Measurements from ENCODE around the gene RAB8A. TPM values are rescaled to one million over a fixed set of nuclear protein-coding genes. Genes with fewer than 3 reads are reported as not detected.
A peak's percentile ranks its signal among the peaks of the same experiment; 100 is the strongest.
"Not testable (repeated sequence)": the region's sequence is repeated elsewhere in the genome, so short reads cannot be mapped to it uniquely, and the experiment has no call there.

The RAB8A gene
- total RNA-seq, 1 experiment from 2014 or later = 74.0 TPM

DNA sequence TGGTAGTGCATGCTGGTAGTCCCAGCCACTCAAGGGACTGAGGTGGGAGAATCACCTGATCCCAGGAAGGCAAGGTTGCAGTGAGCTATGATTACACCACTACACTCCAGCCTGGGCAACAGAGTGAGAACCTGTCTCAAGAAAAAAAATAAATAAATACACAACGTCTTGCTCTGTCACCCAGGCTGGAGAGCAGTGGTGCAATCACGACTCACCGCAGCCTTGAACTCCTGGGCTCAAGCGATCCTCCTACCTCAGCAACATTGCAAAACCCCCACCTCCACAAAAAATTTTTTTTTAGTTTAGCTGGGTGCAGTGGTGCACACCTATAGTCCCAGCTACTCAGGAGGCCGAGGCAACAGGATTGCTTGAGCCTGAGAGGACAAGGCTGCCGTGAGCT is 26.6 kb upstream of the RAB8A start (continued):
- TF ChIP-seq ATF3 (CRISPR knock-in tag; conservative IDR thresholded peaks at IDR 0.05) (no peak), NR2C2 (CRISPR knock-in tag; IDR thresholded peaks at IDR 0.05) (no peak)

GRCh38 chr19:16087404-16087803 is 24.3 kb upstream of the RAB8A start:
- ATAC-seq; H3K27me3 Mint-ChIP-seq (ENCODE audit: low read depth); DNase-seq (ENCODE audit: low spot score); H3K4me3 Mint-ChIP-seq; H3K9me3 Mint-ChIP-seq; H3K4me1 Mint-ChIP-seq; CTCF ChIA-PET; H3K27ac Mint-ChIP-seq: not testable (repeated sequence)
- POLR2A ChIA-PET = interaction anchor here (1.5 kb wide), 1 partner anchor 11 kb away, joined by 10 read pairs; the partner anchor contains the start of gene TPM4
- H3K36me3 Mint-ChIP-seq = peaks cover 91% of the 10 kb centered on the region

GRCh38 chr19:16087940-16088339 is 23.7 kb upstream of the RAB8A start:
- no peaks in the 10 kb centered on the region for H3K9me3 Mint-ChIP-seq
- H3K36me3 Mint-ChIP-seq = peaks cover 91% of the 10 kb centered on the region
- no peaks in the 10 kb centered on the region for H3K27me3 Mint-ChIP-seq (ENCODE audit: low read depth)
- no peaks in the 10 kb centered on the region for H3K4me1 Mint-ChIP-seq
- DNase-seq (ENCODE audit: low spot score) (no peak), ATAC-seq (no peak)
- TF ChIP-seq JUN (CRISPR knock-in tag; IDR thresholded peaks at IDR 0.05) = no peak
- no peak for TF ChIP-seq NR1H2 (CRISPR knock-in tag; IDR thresholded peaks at IDR 0.05)
- POLR2A ChIA-PET = no interaction called here
- H3K4me3 Mint-ChIP-seq = no peak overlapping the region
- CTCF ChIA-PET = no interaction called here
- no peak overlapping the region for H3K27ac Mint-ChIP-seq

DNA sequence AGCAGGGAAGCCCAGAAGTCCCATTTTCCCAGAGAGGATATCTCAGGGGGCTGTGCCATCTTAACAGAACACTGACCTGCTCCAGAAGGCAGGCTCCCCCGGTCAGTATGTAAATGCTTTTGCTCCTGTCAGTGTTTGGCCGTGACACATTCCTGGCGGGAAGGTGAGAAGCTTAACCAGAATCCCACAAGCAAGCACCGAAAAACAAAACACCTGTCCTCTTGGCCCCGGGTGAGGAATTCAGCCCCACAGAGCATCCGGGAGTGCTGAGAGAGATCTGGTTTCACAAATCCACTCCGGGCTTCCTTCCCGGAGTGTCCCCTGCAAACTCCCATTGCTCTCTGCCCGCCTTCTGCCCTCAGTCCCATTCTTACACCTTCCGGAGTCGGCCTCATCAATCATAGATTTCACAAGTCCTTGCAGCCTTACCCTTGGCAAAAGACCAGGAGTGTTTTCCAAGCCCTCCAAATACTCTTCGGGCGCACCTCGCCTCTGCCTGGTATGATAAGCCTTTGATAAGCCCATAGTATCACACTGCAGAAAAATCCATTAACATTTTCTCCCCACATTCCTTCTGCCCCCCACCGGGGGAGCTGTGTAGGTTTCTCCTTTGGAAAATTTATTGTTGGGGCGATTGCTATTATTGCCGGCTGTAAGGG is 23.2 kb upstream of the RAB8A start:
- ATAC-seq (no peak), DNase-seq (ENCODE audit: low spot score) (no peak)
- H3K9me3 Mint-ChIP-seq = no peaks in the 10 kb centered on the region
- H3K4me3 Mint-ChIP-seq = no peak overlapping the region
- TF ChIP-seq NFATC4 (CRISPR knock-in tag; IDR thresholded peaks at IDR 0.05) = no peak
- no peak for TF ChIP-seq KAT7 (CRISPR knock-in tag; IDR thresholded peaks at IDR 0.05; ENCODE audit: borderline replicate concordance)
- TF ChIP-seq CBFB (CRISPR knock-in tag; IDR thresholded peaks at IDR 0.05; ENCODE audit: low read depth) = no peak
- TF ChIP-seq IRF2 (CRISPR knock-in tag; IDR thresholded peaks at IDR 0.05; ENCODE audit: borderline replicate concordance, low read depth) = no peak
- no peak for TF ChIP-seq SMAD4 (CRISPR knock-in tag; IDR thresholded peaks at IDR 0.05)
- TF ChIP-seq, protein P1, sequence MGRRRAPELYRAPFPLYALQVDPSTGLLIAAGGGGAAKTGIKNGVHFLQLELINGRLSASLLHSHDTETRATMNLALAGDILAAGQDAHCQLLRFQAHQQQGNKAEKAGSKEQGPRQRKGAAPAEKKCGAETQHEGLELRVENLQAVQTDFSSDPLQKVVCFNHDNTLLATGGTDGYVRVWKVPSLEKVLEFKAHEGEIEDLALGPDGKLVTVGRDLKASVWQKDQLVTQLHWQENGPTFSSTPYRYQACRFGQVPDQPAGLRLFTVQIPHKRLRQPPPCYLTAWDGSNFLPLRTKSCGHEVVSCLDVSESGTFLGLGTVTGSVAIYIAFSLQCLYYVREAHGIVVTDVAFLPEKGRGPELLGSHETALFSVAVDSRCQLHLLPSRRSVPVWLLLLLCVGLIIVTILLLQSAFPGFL (CRISPR knock-in tag; IDR thresholded peaks at IDR 0.05; ENCODE audit: borderline replicate concordance) = no peak
- TF ChIP-seq PRRX2 (CRISPR knock-in tag; IDR thresholded peaks at IDR 0.05) = no peak
- no peak for TF ChIP-seq NFYB (CRISPR knock-in tag; conservative IDR thresholded peaks at IDR 0.05; ENCODE audit: low read depth)
- no peak for TF ChIP-seq ZMAT4 (CRISPR knock-in tag; IDR thresholded peaks at IDR 0.05)
- TF ChIP-seq, protein P2, sequence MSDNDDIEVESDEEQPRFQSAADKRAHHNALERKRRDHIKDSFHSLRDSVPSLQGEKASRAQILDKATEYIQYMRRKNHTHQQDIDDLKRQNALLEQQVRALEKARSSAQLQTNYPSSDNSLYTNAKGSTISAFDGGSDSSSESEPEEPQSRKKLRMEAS (CRISPR knock-in tag; IDR thresholded peaks at IDR 0.05) = no peak
- no peak for TF ChIP-seq SMAD3 (CRISPR knock-in tag; IDR thresholded peaks at IDR 0.05; ENCODE audit: borderline replicate concordance)
- TF ChIP-seq ZNF232 (CRISPR knock-in tag; IDR thresholded peaks at IDR 0.05) = no peak
- TF ChIP-seq CREM (CRISPR knock-in tag; IDR thresholded peaks at IDR 0.05) = no peak
- TF ChIP-seq HMGA2 (CRISPR knock-in tag; IDR thresholded peaks at IDR 0.05) = no peak
- no peak for TF ChIP-seq FOXK1 (CRISPR knock-in tag; IDR thresholded peaks at IDR 0.05)
- TF ChIP-seq, protein P3, sequence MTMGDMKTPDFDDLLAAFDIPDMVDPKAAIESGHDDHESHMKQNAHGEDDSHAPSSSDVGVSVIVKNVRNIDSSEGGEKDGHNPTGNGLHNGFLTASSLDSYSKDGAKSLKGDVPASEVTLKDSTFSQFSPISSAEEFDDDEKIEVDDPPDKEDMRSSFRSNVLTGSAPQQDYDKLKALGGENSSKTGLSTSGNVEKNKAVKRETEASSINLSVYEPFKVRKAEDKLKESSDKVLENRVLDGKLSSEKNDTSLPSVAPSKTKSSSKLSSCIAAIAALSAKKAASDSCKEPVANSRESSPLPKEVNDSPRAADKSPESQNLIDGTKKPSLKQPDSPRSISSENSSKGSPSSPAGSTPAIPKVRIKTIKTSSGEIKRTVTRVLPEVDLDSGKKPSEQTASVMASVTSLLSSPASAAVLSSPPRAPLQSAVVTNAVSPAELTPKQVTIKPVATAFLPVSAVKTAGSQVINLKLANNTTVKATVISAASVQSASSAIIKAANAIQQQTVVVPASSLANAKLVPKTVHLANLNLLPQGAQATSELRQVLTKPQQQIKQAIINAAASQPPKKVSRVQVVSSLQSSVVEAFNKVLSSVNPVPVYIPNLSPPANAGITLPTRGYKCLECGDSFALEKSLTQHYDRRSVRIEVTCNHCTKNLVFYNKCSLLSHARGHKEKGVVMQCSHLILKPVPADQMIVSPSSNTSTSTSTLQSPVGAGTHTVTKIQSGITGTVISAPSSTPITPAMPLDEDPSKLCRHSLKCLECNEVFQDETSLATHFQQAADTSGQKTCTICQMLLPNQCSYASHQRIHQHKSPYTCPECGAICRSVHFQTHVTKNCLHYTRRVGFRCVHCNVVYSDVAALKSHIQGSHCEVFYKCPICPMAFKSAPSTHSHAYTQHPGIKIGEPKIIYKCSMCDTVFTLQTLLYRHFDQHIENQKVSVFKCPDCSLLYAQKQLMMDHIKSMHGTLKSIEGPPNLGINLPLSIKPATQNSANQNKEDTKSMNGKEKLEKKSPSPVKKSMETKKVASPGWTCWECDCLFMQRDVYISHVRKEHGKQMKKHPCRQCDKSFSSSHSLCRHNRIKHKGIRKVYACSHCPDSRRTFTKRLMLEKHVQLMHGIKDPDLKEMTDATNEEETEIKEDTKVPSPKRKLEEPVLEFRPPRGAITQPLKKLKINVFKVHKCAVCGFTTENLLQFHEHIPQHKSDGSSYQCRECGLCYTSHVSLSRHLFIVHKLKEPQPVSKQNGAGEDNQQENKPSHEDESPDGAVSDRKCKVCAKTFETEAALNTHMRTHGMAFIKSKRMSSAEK (CRISPR knock-in tag; IDR thresholded peaks at IDR 0.05; ENCODE audit: borderline replicate concordance) = no peak
- TF ChIP-seq, protein P4, sequence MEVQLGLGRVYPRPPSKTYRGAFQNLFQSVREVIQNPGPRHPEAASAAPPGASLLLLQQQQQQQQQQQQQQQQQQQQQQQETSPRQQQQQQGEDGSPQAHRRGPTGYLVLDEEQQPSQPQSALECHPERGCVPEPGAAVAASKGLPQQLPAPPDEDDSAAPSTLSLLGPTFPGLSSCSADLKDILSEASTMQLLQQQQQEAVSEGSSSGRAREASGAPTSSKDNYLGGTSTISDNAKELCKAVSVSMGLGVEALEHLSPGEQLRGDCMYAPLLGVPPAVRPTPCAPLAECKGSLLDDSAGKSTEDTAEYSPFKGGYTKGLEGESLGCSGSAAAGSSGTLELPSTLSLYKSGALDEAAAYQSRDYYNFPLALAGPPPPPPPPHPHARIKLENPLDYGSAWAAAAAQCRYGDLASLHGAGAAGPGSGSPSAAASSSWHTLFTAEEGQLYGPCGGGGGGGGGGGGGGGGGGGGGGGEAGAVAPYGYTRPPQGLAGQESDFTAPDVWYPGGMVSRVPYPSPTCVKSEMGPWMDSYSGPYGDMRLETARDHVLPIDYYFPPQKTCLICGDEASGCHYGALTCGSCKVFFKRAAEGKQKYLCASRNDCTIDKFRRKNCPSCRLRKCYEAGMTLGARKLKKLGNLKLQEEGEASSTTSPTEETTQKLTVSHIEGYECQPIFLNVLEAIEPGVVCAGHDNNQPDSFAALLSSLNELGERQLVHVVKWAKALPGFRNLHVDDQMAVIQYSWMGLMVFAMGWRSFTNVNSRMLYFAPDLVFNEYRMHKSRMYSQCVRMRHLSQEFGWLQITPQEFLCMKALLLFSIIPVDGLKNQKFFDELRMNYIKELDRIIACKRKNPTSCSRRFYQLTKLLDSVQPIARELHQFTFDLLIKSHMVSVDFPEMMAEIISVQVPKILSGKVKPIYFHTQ (CRISPR knock-in tag; IDR thresholded peaks at IDR 0.05) = no peak
- no peak for TF ChIP-seq ZNF138 (CRISPR knock-in tag; conservative IDR thresholded peaks at IDR 0.05)
- no peak for TF ChIP-seq GABPB1 (CRISPR knock-in tag; IDR thresholded peaks at IDR 0.05)
- peak overlapping the region; percentile 49; the same call in 1 of the 2 replicates for H3K27ac Mint-ChIP-seq
- no peaks in the 10 kb centered on the region for H3K4me1 Mint-ChIP-seq
- POLR2A ChIA-PET = no interaction called here
- CTCF ChIA-PET = interaction anchor here (0.6 to 1.2 kb wide), 3 partner anchors 15 to 187 kb away, joined by 3 read pairs; no protein-coding TSS in a partner anchor
- H3K27me3 Mint-ChIP-seq (ENCODE audit: low read depth) = no peaks in the 10 kb centered on the region
- peaks cover 91% of the 10 kb centered on the region for H3K36me3 Mint-ChIP-seq

Measured in WTC11 (cell line).